Measurements from ENCODE around the gene AP3S2. TPM values are rescaled to one million over a fixed set of nuclear protein-coding genes. Genes with fewer than 3 reads are reported as not detected.

Gene AP3S2
- total and polyA plus RNA-seq, 2 donors from 2014 or later, result 17.5 to 42.9 TPM

- intact Hi-C loops (cut with DNase I), result no loop called here
- DNase-seq, result no peak
- no peak overlapping the region for H3K4me3 ChIP-seq (ENCODE audit: low read length in 3 of 3)
- no peaks in the 10 kb centered on the region for H3K27me3 ChIP-seq (ENCODE audit: control insufficient read depth, insufficient read depth, low read length)
- no peaks in the 10 kb centered on the region for H3K9me3 ChIP-seq (ENCODE audit: control insufficient read depth in 2 of 3, insufficient read depth in 1 of 3, low read length in 3 of 3)
- no peak overlapping the region for H3K9ac ChIP-seq (ENCODE audit: low read length in 3 of 3)
- no peak for FAIRE-seq
- H3K36me3 ChIP-seq (ENCODE audit: control insufficient read depth in 2 of 3, insufficient read depth in 3 of 3, low read length in 3 of 3), result no peaks in the 10 kb centered on the region
- TF ChIP-seq CTCF (IDR thresholded peaks at IDR 0.05; ENCODE audit: borderline replicate concordance, extremely low read depth, insufficient read depth), result no peak
- no peak overlapping the region for H3K27ac ChIP-seq (ENCODE audit: low read depth in 2 of 2, low read length in 2 of 2)
- H3K4me1 ChIP-seq (ENCODE audit: control insufficient read depth in 2 of 3, insufficient read depth in 2 of 3, low read depth in 1 of 3, low read length in 3 of 3), result no peaks in the 10 kb centered on the region
Observed at GRCh38 chr15:89820666-89821611, 72.9 kb downstream of the AP3S2 start.

GRCh38 chr15:89818287-89818686, 75.5 kb downstream of the AP3S2 start:
- Histone ChIP-seq H3K9ac (ENCODE audit: low read length in 3 of 3) (no peak overlapping the region), H3K36me3 (ENCODE audit: control insufficient read depth in 2 of 3, insufficient read depth in 3 of 3, low read length in 3 of 3) (no peaks in the 10 kb centered on the region), H3K27me3 (ENCODE audit: control insufficient read depth, insufficient read depth, low read length) (peaks cover 2% of the 10 kb centered on the region), H3K27ac (ENCODE audit: low read depth in 2 of 2, low read length in 2 of 2) (no peak overlapping the region), H3K4me3 (ENCODE audit: low read length in 3 of 3) (no peak overlapping the region), H3K4me1 (ENCODE audit: control insufficient read depth in 2 of 3, insufficient read depth in 2 of 3, low read depth in 1 of 3, low read length in 3 of 3) (no peaks in the 10 kb centered on the region), H3K9me3 (ENCODE audit: control insufficient read depth in 2 of 3, insufficient read depth in 1 of 3, low read length in 3 of 3) (no peaks in the 10 kb centered on the region)
- intact Hi-C loops (cut with DNase I), result no loop called here
- TF ChIP-seq CTCF (IDR thresholded peaks at IDR 0.05; ENCODE audit: borderline replicate concordance, extremely low read depth, insufficient read depth), result no peak
- FAIRE-seq (no peak), DNase-seq (no peak)

- Histone ChIP-seq H3K4me1 (ENCODE audit: control insufficient read depth in 2 of 3, insufficient read depth in 2 of 3, low read depth in 1 of 3, low read length in 3 of 3) (no peaks in the 10 kb centered on the region), H3K27me3 (ENCODE audit: control insufficient read depth, insufficient read depth, low read length) (peaks cover 2% of the 10 kb centered on the region), H3K36me3 (ENCODE audit: control insufficient read depth in 2 of 3, insufficient read depth in 3 of 3, low read length in 3 of 3) (no peaks in the 10 kb centered on the region), H3K9ac (ENCODE audit: low read length in 3 of 3) (no peak overlapping the region), H3K4me3 (ENCODE audit: low read length in 3 of 3) (no peak overlapping the region), H3K27ac (ENCODE audit: low read depth in 2 of 2, low read length in 2 of 2) (no peak overlapping the region), H3K9me3 (ENCODE audit: control insufficient read depth in 2 of 3, insufficient read depth in 1 of 3, low read length in 3 of 3) (no peaks in the 10 kb centered on the region)
- TF ChIP-seq CTCF (IDR thresholded peaks at IDR 0.05; ENCODE audit: borderline replicate concordance, extremely low read depth, insufficient read depth), result no peak
- intact Hi-C loops (cut with DNase I), result no loop called here
- DNase-seq, result no peak
- no peak for FAIRE-seq
Observed at GRCh38 chr15:89817701-89818280, 76.0 kb downstream of the AP3S2 start.
